K562 (cell line): ENCODE data around the gene FAM53A. TPM values are rescaled to one million over a fixed set of nuclear protein-coding genes. Genes with fewer than 3 reads are reported as not detected.

ENCODE experiments used
- ATF7 ChIP-seq: fragments of 450-650 bp; IDR thresholded peaks from 2 replicates; pipeline ENCODE4 v1.7.1; 2014; ENCODE audit warnings: mild to moderate bottlenecking, moderate library complexity
- CBX3 ChIP-seq, 2 experiments: IDR thresholded peaks; 1 replicate in 1 of 2; 2 replicates in 1 of 2; pipeline ENCODE4 v1.6.1; 2012; ENCODE audit warnings: inconsistent platforms in 2 of 2, low read length in 2 of 2, borderline replicate concordance in 1 of 2, control low read depth in 1 of 2
- E2F1 ChIP-seq: sonication (generic); formaldehyde crosslinking; IDR thresholded peaks from 2 replicates; pipeline ENCODE4 v1.8.1; 2023; ENCODE audit warnings: mild to moderate bottlenecking, missing genetic modification reagents, moderate library complexity
- EHMT2 ChIP-seq: fragments of 450-650 bp; IDR thresholded peaks from 2 replicates; pipeline ENCODE4 v1.6.1; 2018; ENCODE audit warnings: antibody characterized with exemption
- ETV1 ChIP-seq: fragments of 450-650 bp; conservative IDR thresholded peaks from 2 replicates; pipeline ENCODE4 v1.6.1; 2016; ENCODE audit warnings: missing genetic modification characterization, control low read depth, low read depth, missing compliant biosample characterization
- EZH2 ChIP-seq: IDR thresholded peaks from 2 replicates; pipeline ENCODE4 v1.6.1; 2012; ENCODE audit warnings: low read depth, mild to moderate bottlenecking, inconsistent platforms, low read length, borderline replicate concordance
- HMGXB4 ChIP-seq: sonication (generic); formaldehyde crosslinking; IDR thresholded peaks from 2 replicates; pipeline ENCODE4 v1.8.1; 2023; ENCODE audit warnings: mild to moderate bottlenecking, missing genetic modification reagents
- IRF2 ChIP-seq: sonication (generic); formaldehyde crosslinking; IDR thresholded peaks from 2 replicates; pipeline ENCODE4 v1.8.1; 2022; ENCODE audit warnings: mild to moderate bottlenecking, missing genetic modification reagents
- KDM2B ChIP-seq: fragments of 250-450 bp; sonication (Bioruptor Pico); IDR thresholded peaks from 2 replicates; pipeline ENCODE4 v1.8.0; 2021; ENCODE audit warnings: mild to moderate bottlenecking, moderate library complexity
- MXD1 ChIP-seq: fragments of 250-450 bp; sonication (Bioruptor Pico); IDR thresholded peaks from 2 replicates; pipeline ENCODE4 v1.8.0; 2021; ENCODE audit warnings: borderline replicate concordance, mild to moderate bottlenecking, moderate library complexity; ENCODE audit not compliant: poor library complexity, severe bottlenecking
- NR4A1 ChIP-seq, 2 experiments: fragments of 250-450 bp in 1 of 2; fragments of 450-650 bp in 1 of 2; sonication (Bioruptor Pico) in 1 of 2; IDR thresholded peaks; 2 replicates each; pipeline versions ENCODE4 v1.4.0 to v1.6.1; 2016 to 2020; ENCODE audit warnings: mild to moderate bottlenecking in 2 of 2, missing compliant biosample characterization in 1 of 2, missing genetic modification characterization in 1 of 2, moderate library complexity in 1 of 2
- PHF20 ChIP-seq: fragments of 450-650 bp; IDR thresholded peaks from 2 replicates; pipeline ENCODE4 v1.6.1; 2018; ENCODE audit not compliant: partially characterized antibody
- POLR2AphosphoS2 ChIP-seq: IDR thresholded peaks from 2 replicates; pipeline ENCODE4 v1.6.1; 2012; ENCODE audit warnings: low read length, improper control_type of control experiment
- STAG1 ChIP-seq: sonication (generic); formaldehyde crosslinking; IDR thresholded peaks from 2 replicates; pipeline ENCODE4 v1.5.0; 2020; ENCODE audit warnings: missing genetic modification reagents, borderline replicate concordance
- TCF15 ChIP-seq: fragments of 250-450 bp; sonication (Bioruptor Pico); IDR thresholded peaks from 2 replicates; pipeline ENCODE4 v1.8.0; 2022; ENCODE audit warnings: moderate library complexity, mild to moderate bottlenecking, inconsistent platforms
- YBX1 ChIP-seq: fragments of 450-650 bp; IDR thresholded peaks from 2 replicates; pipeline ENCODE4 v1.7.1; 2016; ENCODE audit warnings: mild to moderate bottlenecking
- ZBTB17 ChIP-seq: fragments of 450-650 bp; formaldehyde crosslinking; IDR thresholded peaks from 2 replicates; pipeline ENCODE4 v1.4.0; 2020; ENCODE audit warnings: mild to moderate bottlenecking
- ZEB2 ChIP-seq: fragments of 450-650 bp; IDR thresholded peaks from 2 replicates; pipeline ENCODE4 v1.6.1; 2016
- ZFP91 ChIP-seq: sonication (generic); formaldehyde crosslinking; IDR thresholded peaks from 2 replicates; pipeline ENCODE4 v1.8.0; 2022; ENCODE audit warnings: mild to moderate bottlenecking, missing genetic modification reagents
- ZNF518B ChIP-seq: fragments of 250-450 bp; sonication (Bioruptor Pico); IDR thresholded peaks from 2 replicates; pipeline ENCODE4 v1.5.0; 2021; ENCODE audit warnings: mild to moderate bottlenecking, moderate library complexity
- ZNF668 ChIP-seq: fragments of 250-450 bp; sonication (Bioruptor Pico); IDR thresholded peaks from 2 replicates; pipeline ENCODE4 v1.8.0; 2022; ENCODE audit warnings: mild to moderate bottlenecking, inconsistent platforms
- polyA plus RNA-seq, 8 experiments: library from polyadenylated mRNA; depleted of rRNA in 4 of 8; stranded (reverse) in 5 of 8; unstranded in 3 of 8; fragments of >200 nt; fragmentation: Nextera tagmentation in 2 of 8; fragmentation: Illumina TruSeq in 1 of 8; extraction: Ambion mirVana in 2 of 8; extraction: Trizol in 1 of 8; gene quantifications; 2 replicates each; pipeline versions ENCODE4 v1.2.1 to v1.2.3, GENCODE V29; 2011 to 2014; ENCODE audit warnings: inconsistent platforms in 1 of 8, missing spikeins in 1 of 8
- total RNA-seq, 7 experiments: library from RNA; depleted of rRNA in 6 of 7; stranded (reverse); fragments of >200 nt in 6 of 7; fragmentation: Illumina TruSeq in 2 of 7; extraction: Trizol in 2 of 7; gene quantifications; 2 replicates each; pipeline versions ENCODE4 v1.2.1 to v1.2.3, GENCODE V29; 2011 to 2021; ENCODE audit warnings: low replicate concordance in 1 of 7

FAM53A gene
- total and polyA plus RNA-seq, 9 of the 15 experiments (the other 6 are each of a cell fraction or from before 2014, with no cell fraction given), result 0.53 to 2.7 (median 1.4) TPM; not detected in 2

GRCh38 chr4:1593458-1593857 is 90.7 kb downstream of the FAM53A start (continued):
- TF ChIP-seq ZFP91 (CRISPR knock-in tag) (no peak), TCF15 (CRISPR knock-in tag) (no peak), E2F1 (CRISPR knock-in tag) (no peak), PHF20 (no peak), EZH2 (no peak), ZEB2 (no peak), NR4A1 (CRISPR knock-in tag; IDR thresholded peaks at IDR 0.05) (no peak), NR4A1 (tag; IDR thresholded peaks at IDR 0.05) (no peak), IRF2 (CRISPR knock-in tag) (no peak), EHMT2 (no peak), ETV1 (tag) (peak; percentile 60; the same call in 1 of the 2 replicates), YBX1 (no peak), STAG1 (CRISPR knock-in tag) (no peak), ZNF668 (CRISPR knock-in tag) (no peak), MXD1 (CRISPR knock-in tag) (no peak), KDM2B (CRISPR knock-in tag) (no peak), HMGXB4 (CRISPR knock-in tag) (no peak), ZNF518B (CRISPR knock-in tag) (no peak), CBX3 (IDR thresholded peaks at IDR 0.05; ENCODE audit: borderline replicate concordance in 1 of 2, low read length in 2 of 2) (no peak), POLR2AphosphoS2 (no peak), ATF7 (peak; percentile 61; the same call in 1 of the 2 replicates), ZBTB17 (CRISPR knock-in tag) (no peak)
